ENCODE results near the gene KCNMB2.

Gene KCNMB2

GRCh38 chr3:178875157-178875556, 338.9 kb downstream of the KCNMB2 start:
- Histone ChIP-seq H3K36me3 (ENCODE audit: control insufficient read depth, insufficient read depth, low read length) (no peaks in the 10 kb centered on the region), H3K4me1 (ENCODE audit: control insufficient read depth, insufficient read depth, low read length) (peaks cover 21% of the 10 kb centered on the region), H3K4me3 (ENCODE audit: low read depth, low read length) (no peak overlapping the region), H3K27me3 (ENCODE audit: control insufficient read depth, insufficient read depth, low read length) (no peaks in the 10 kb centered on the region), H3K9me3 (ENCODE audit: control insufficient read depth, insufficient read depth, low read length) (no peaks in the 10 kb centered on the region), H3K27ac (ENCODE audit: low read depth, low read length) (no peak overlapping the region), H3K9ac (ENCODE audit: low read depth, low read length) (no peak overlapping the region)

- H3K4me1 ChIP-seq (ENCODE audit: control insufficient read depth, insufficient read depth, low read length), result peaks cover 28% of the 10 kb centered on the region
- no peak overlapping the region for H3K27ac ChIP-seq (ENCODE audit: low read depth, low read length)
- no peak overlapping the region for H3K4me3 ChIP-seq (ENCODE audit: low read depth, low read length)
- H3K36me3 ChIP-seq (ENCODE audit: control insufficient read depth, insufficient read depth, low read length), result no peaks in the 10 kb centered on the region
- H3K9me3 ChIP-seq (ENCODE audit: control insufficient read depth, insufficient read depth, low read length), result no peaks in the 10 kb centered on the region
- no peak overlapping the region for H3K9ac ChIP-seq (ENCODE audit: low read depth, low read length)
- H3K27me3 ChIP-seq (ENCODE audit: control insufficient read depth, insufficient read depth, low read length), result no peaks in the 10 kb centered on the region
These were observed 339.6 kb downstream of the KCNMB2 start for GRCh38 chr3:178875836-178876235.

DNA sequence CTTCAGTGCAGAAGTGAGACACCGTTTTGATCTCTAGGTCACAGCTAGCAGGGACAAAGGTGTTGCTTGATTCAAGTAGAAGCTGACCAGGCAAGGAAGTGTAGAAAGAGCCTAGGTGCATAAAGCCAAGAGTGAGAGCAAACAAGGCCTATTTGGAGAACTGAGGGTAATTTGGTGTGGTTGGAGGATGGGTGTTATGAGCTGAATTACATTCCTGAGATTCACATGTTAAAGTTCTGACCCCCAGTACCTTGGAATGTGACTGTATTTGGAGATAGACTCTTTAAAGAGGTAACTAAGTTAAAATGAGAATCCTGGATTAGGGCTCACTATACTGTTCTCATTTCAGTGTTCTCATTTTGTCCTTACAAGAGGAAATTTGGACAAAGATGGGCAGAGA, 344.0 kb downstream of the KCNMB2 start:
- H3K9ac ChIP-seq (ENCODE audit: low read depth, low read length), result peak overlapping the region; percentile 16; the same call in 1 of the 2 replicates
- peak overlapping the region; percentile 23 for H3K27ac ChIP-seq (ENCODE audit: low read depth, low read length)
- H3K36me3 ChIP-seq (ENCODE audit: control insufficient read depth, insufficient read depth, low read length), result no peaks in the 10 kb centered on the region
- H3K4me1 ChIP-seq (ENCODE audit: control insufficient read depth, insufficient read depth, low read length), result peaks cover 31% of the 10 kb centered on the region
- no peaks in the 10 kb centered on the region for H3K27me3 ChIP-seq (ENCODE audit: control insufficient read depth, insufficient read depth, low read length)
- H3K4me3 ChIP-seq (ENCODE audit: low read depth, low read length), result peak overlapping the region; percentile 18; the same call in 1 of the 2 replicates
- no peaks in the 10 kb centered on the region for H3K9me3 ChIP-seq (ENCODE audit: control insufficient read depth, insufficient read depth, low read length)
